SJSA1 (cell line): ENCODE results near the gene RALGPS1. TPM values are rescaled to one million over a fixed set of nuclear protein-coding genes. Genes with fewer than 3 reads are reported as not detected.

ENCODE experiments used
- DNase-seq, 2 experiments: peaks; one replicate each; pipeline ENCODE4 v3.0.0-alpha.2; 2015 to 2020; ENCODE audit warnings: low spot score in 2 of 2, low read depth in 1 of 2
- H3K27ac ChIP-seq: fragments of 250-450 bp; sonication (Bioruptor Pico); 2 replicates; pipeline ENCODE4 v1.5.1; 2020; ENCODE audit warnings: mild to moderate bottlenecking, moderate library complexity
- H3K27me3 ChIP-seq: fragments of 250-450 bp; sonication (Bioruptor Pico); replicated peaks from 2 replicates; pipeline ENCODE4 v1.5.1; 2020; ENCODE audit warnings: mild to moderate bottlenecking, moderate library complexity
- H3K36me3 ChIP-seq: fragments of 250-450 bp; sonication (Bioruptor Pico); 2 replicates; pipeline ENCODE4 v1.5.1; 2020; ENCODE audit warnings: mild to moderate bottlenecking
- H3K4me1 ChIP-seq: fragments of 250-450 bp; sonication (Bioruptor Pico); replicated peaks from 2 replicates; pipeline ENCODE4 v1.6.1; 2021; ENCODE audit warnings: mild to moderate bottlenecking
- H3K4me3 ChIP-seq: fragments of 250-450 bp; sonication (Bioruptor Pico); 2 replicates; pipeline ENCODE4 v1.5.1; 2020; ENCODE audit warnings: mild to moderate bottlenecking
- H3K9me3 ChIP-seq: fragments of 250-450 bp; sonication (Bioruptor Pico); replicated peaks from 2 replicates; pipeline ENCODE4 v1.5.1; 2020; ENCODE audit warnings: mild to moderate bottlenecking
- total RNA-seq: library from RNA; depleted of rRNA; stranded (reverse); fragments of >200 nt; shearing (Covaris generic); gene quantifications from 2 replicates; pipeline ENCODE4 v1.2.3, GENCODE V29; 2014

RALGPS1 gene
- total RNA-seq, 1 experiment from 2014 or later, result 2.4 TPM

GRCh38 chr9:127116957-127117356, 202.4 kb downstream of the RALGPS1 start:
- H3K9me3 ChIP-seq, result no peaks in the 10 kb centered on the region
- no peaks in the 10 kb centered on the region for H3K36me3 ChIP-seq
- DNase-seq, result no peak
- H3K27ac ChIP-seq, result no peak overlapping the region
- H3K27me3 ChIP-seq, result no peaks in the 10 kb centered on the region
- H3K4me1 ChIP-seq, result peaks cover 18% of the 10 kb centered on the region
- H3K4me3 ChIP-seq, result no peak overlapping the region

- Histone ChIP-seq H3K27me3 (no peaks in the 10 kb centered on the region), H3K9me3 (no peaks in the 10 kb centered on the region), H3K27ac (no peak overlapping the region), H3K4me1 (peaks cover 25% of the 10 kb centered on the region), H3K4me3 (no peak overlapping the region), H3K36me3 (no peaks in the 10 kb centered on the region)
- no peak for DNase-seq
Observed at GRCh38 chr9:127117801-127118200, 203.2 kb downstream of the RALGPS1 start.

- Histone ChIP-seq H3K9me3 (no peaks in the 10 kb centered on the region), H3K4me1 (peaks cover 23% of the 10 kb centered on the region), H3K36me3 (no peaks in the 10 kb centered on the region), H3K4me3 (no peak overlapping the region), H3K27ac (no peak overlapping the region), H3K27me3 (no peaks in the 10 kb centered on the region)
- DNase-seq, result no peak
Observed at GRCh38 chr9:127118597-127119319, 204.2 kb downstream of the RALGPS1 start.

GRCh38 chr9:127119320-127119709, 204.7 kb downstream of the RALGPS1 start:
- no peaks in the 10 kb centered on the region for H3K36me3 ChIP-seq
- H3K27me3 ChIP-seq, result no peaks in the 10 kb centered on the region
- H3K4me1 ChIP-seq, result peaks cover 26% of the 10 kb centered on the region
- H3K4me3 ChIP-seq, result no peak overlapping the region
- no peak overlapping the region for H3K27ac ChIP-seq
- DNase-seq, result no peak
- no peaks in the 10 kb centered on the region for H3K9me3 ChIP-seq

GRCh38 chr9:127121628-127122175, 207.1 kb downstream of the RALGPS1 start:
- peak in 1 of 2 experiments; percentile 21 for DNase-seq
- no peaks in the 10 kb centered on the region for H3K36me3 ChIP-seq
- H3K4me3 ChIP-seq, result peak overlapping the region; percentile 39
- no peak overlapping the region for H3K27ac ChIP-seq
- no peaks in the 10 kb centered on the region for H3K9me3 ChIP-seq
- H3K4me1 ChIP-seq, result peaks cover 32% of the 10 kb centered on the region
- H3K27me3 ChIP-seq, result no peaks in the 10 kb centered on the region

GRCh38 chr9:127122176-127123063, 207.8 kb downstream of the RALGPS1 start, which contains the start of gene ANGPTL2:
TSS of gene ANGPTL2 (minus strand) at chr9:127122635. CDS start at chr9:127108731, 13,904 bp downstream.
- peak; percentile 69 to 79 for DNase-seq
- Histone ChIP-seq H3K27me3 (no peaks in the 10 kb centered on the region), H3K27ac (peak within 1 kb of the TSS; percentile 21), H3K9me3 (no peaks in the 10 kb centered on the region), H3K4me1 (peaks cover 34% of the 10 kb centered on the region), H3K4me3 (peak within 1 kb of the TSS; percentile 39), H3K36me3 (no peaks in the 10 kb centered on the region)

- peaks cover 34% of the 10 kb centered on the region for H3K4me1 ChIP-seq
- H3K9me3 ChIP-seq, result no peaks in the 10 kb centered on the region
- DNase-seq, result no peak
- no peaks in the 10 kb centered on the region for H3K36me3 ChIP-seq
- peak overlapping the region; percentile 21; the same call in 1 of the 2 replicates for H3K27ac ChIP-seq
- H3K27me3 ChIP-seq, result no peaks in the 10 kb centered on the region
- H3K4me3 ChIP-seq, result peak overlapping the region; percentile 39
Observed at GRCh38 chr9:127123064-127123890, 208.7 kb downstream of the RALGPS1 start.

GRCh38 chr9:127124111-127124531, 209.5 kb downstream of the RALGPS1 start:
- DNase-seq, result no peak
- Histone ChIP-seq H3K27me3 (no peaks in the 10 kb centered on the region), H3K9me3 (no peaks in the 10 kb centered on the region)

GRCh38 chr9:127124792-127125191, 210.2 kb downstream of the RALGPS1 start:
- H3K9me3 ChIP-seq, result no peaks in the 10 kb centered on the region
- no peak overlapping the region for H3K4me3 ChIP-seq
- no peak for DNase-seq
- H3K4me1 ChIP-seq, result peaks cover 34% of the 10 kb centered on the region
- H3K36me3 ChIP-seq, result no peaks in the 10 kb centered on the region
- H3K27me3 ChIP-seq, result no peaks in the 10 kb centered on the region
- no peak overlapping the region for H3K27ac ChIP-seq

More at GRCh38 chr9:127124111-127124531, 209.5 kb downstream of the RALGPS1 start:
- Histone ChIP-seq H3K4me3 (no peak overlapping the region), H3K4me1 (peaks cover 34% of the 10 kb centered on the region), H3K36me3 (no peaks in the 10 kb centered on the region), H3K27ac (no peak overlapping the region)

GRCh38 chr9:127126971-127127370, 212.4 kb downstream of the RALGPS1 start:
- Histone ChIP-seq H3K27ac (no peak overlapping the region), H3K9me3 (no peaks in the 10 kb centered on the region), H3K4me1 (peaks cover 45% of the 10 kb centered on the region), H3K4me3 (no peak overlapping the region), H3K27me3 (no peaks in the 10 kb centered on the region), H3K36me3 (no peaks in the 10 kb centered on the region)
- DNase-seq, result no peak

GRCh38 chr9:127128341-127129072, 213.9 kb downstream of the RALGPS1 start:
- H3K4me1 ChIP-seq, result peaks cover 45% of the 10 kb centered on the region
- H3K9me3 ChIP-seq, result no peaks in the 10 kb centered on the region
- no peak for DNase-seq
- no peak overlapping the region for H3K27ac ChIP-seq
- H3K27me3 ChIP-seq, result no peaks in the 10 kb centered on the region
- no peaks in the 10 kb centered on the region for H3K36me3 ChIP-seq
- no peak overlapping the region for H3K4me3 ChIP-seq

GRCh38 chr9:127129073-127129717, 214.6 kb downstream of the RALGPS1 start:
- no peaks in the 10 kb centered on the region for H3K36me3 ChIP-seq
- no peaks in the 10 kb centered on the region for H3K27me3 ChIP-seq
- peaks cover 48% of the 10 kb centered on the region for H3K4me1 ChIP-seq
- DNase-seq, result no peak
- H3K9me3 ChIP-seq, result no peaks in the 10 kb centered on the region
- H3K4me3 ChIP-seq, result no peak overlapping the region
- no peak overlapping the region for H3K27ac ChIP-seq
